HG03571 (cell line): ENCODE results near the gene PIRT.

Experiments
- ATAC-seq: cut with Tn5 transposase; IDR thresholded peaks from one replicate; pipeline ENCODE4 v1.9.1; 2021; ENCODE audit not compliant: unreplicated experiment

The PIRT gene

GRCh38 chr17:10821770-10822169, 16.1 kb downstream of the PIRT start:
- ATAC-seq, result no peak

- no peak for ATAC-seq
Measured at GRCh38 chr17:10821054-10821453, 16.8 kb downstream of the PIRT start.

GRCh38 chr17:10815319-10815718, 22.6 kb downstream of the PIRT start:
- no peak for ATAC-seq

DNA sequence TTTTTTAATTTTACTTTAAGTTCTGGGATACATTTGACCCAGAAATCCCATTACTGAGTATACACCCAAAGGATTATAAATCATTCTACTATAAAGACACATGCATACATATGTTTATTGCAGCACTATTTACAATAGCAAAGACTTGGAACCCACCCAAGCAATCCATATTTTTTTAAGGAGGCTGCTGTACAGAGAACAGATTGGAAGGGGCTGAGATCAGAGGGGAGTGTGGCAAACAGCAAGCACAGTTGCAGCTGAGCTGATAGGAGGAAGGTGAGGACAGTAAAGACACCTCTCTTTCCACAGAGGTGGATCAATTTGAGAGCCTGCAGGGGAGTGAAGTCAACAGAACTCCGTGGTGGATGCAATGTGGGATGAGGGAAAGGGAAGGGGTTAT, 23.8 kb downstream of the PIRT start:
- no peak for ATAC-seq

DNA sequence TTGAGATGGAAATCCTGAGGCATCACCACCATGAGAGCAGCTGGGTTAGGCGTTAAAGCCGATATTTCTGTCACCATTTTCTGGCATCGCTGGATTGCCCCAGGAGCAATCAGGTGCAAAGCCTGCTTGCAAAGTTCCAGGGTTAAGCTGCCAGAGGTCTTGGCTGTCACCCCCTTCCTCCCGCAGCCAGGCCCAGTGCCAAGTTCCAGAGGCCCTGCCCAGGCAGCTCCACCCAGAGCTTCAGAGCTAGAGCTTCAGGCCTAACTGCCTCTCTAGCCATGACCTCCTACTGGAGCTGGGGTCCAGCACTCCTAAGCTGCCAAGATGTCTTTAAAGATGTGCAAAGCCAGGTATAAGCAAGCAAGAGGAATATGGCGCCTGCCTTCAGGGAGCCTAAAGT, 25.2 kb downstream of the PIRT start:
- no peak for ATAC-seq

- no peak for ATAC-seq
Measured at GRCh38 chr17:10809605-10810004, 28.3 kb downstream of the PIRT start.

GRCh38 chr17:10807704-10808128, 30.2 kb downstream of the PIRT start:
- no peak for ATAC-seq

GRCh38 chr17:10806545-10807262, 31.2 kb downstream of the PIRT start:
- ATAC-seq, result no peak

- no peak for ATAC-seq
Measured at GRCh38 chr17:10805911-10806310, 32.0 kb downstream of the PIRT start.

GRCh38 chr17:10804546-10804945, 33.3 kb downstream of the PIRT start:
- ATAC-seq, result no peak

DNA sequence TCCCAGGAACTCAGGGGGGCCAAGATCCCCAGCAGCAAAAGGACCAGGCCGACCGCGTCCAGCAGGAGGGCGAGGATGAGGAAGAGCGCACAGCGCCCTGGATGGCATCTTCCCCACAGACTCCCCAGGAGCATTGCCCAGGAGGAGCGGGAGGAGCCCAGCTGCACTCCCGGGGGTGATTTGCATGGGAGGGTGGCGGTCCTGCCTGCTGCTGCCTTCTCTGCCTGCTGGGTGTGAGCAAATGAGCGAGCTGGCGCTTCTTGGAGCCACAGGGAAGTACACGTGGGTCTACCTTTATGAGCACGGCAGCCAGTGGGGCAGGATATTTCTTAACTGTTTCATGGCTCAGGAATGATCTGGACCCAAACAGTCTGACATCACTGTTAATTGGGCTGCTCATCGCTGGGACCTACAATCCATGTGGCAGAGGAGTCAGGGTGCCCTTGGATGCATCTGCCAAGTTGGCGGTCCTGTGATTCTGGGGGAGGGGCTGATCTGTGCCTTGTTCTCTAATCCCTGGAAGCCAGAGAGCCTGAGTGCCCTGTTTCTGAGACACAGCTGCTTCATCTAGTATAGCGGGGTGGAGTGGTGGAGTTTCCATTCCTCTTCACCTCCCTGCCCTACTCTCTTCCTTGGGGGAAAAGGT, 33.9 kb downstream of the PIRT start, which contains the start of gene TMEM238L:
Gene TMEM238L (minus strand): TSS at position 270 of the 646 bp plus-strand sequence. CDS start 136 bp downstream, at position 134.
- ATAC-seq, result no peak

GRCh38 chr17:10803350-10803749, 34.5 kb downstream of the PIRT start:
- no peak for ATAC-seq

DNA sequence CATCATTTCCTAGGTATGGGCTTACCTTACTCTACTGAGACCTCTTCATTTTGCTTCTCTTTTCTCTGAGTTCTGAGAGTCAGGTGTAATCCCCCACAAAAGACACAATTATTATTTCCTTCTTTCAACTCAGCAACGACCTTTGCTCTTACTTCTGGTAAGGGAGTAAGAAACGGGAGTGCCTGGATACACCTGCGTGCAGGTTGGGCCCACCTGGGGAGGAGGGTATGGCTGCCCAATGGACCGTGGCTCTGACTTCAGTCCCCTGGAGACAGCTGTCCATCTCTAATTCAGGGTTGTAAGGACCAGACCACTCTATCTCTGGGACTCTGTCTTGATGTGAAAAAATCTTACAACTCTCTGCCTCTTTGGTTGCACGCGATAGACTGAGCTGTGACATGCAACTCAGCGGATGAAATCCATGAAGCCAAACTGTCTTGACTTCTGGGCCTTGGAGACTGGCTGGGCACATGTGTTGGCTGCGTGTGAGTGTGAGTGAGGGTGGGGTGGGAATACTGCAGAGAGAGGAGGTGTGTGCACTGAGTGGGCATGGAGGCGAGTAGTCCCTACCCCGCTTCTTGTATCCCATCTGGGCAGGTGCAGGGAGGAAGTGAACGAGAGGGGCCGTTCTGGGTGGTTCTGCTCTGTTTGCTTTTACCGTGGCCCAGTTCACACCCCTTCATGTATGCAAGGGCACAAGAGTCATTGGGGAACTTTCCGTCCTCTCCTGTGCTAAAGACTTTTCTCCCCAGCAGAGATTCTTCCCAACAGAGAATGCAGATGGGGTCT, 35.2 kb downstream of the PIRT start:
- ATAC-seq, result no peak

DNA sequence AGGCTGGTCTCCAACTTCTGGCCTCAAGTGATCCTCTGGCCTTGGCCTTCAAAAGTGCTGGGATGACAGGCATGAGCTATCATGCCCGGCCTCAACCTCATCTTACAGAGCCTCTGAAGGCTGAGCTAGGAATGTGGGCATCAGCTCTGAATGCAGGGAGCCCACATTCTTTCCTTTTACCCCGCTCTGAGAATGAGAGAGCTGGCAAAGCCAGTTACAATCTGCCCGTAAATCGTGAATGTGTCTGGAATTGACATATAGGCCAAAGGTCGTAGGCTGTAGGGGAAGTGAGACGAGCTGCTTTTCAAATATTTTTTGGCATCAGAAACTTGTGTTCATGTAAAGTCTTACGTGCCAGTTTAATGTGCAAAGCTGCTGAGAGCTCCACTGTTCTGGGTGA, 38.5 kb downstream of the PIRT start:
- ATAC-seq, result no peak

GRCh38 chr17:10798910-10799309, 39.0 kb downstream of the PIRT start:
- no peak for ATAC-seq

- no peak for ATAC-seq
Measured at GRCh38 chr17:10798332-10798749, 39.5 kb downstream of the PIRT start.

DNA sequence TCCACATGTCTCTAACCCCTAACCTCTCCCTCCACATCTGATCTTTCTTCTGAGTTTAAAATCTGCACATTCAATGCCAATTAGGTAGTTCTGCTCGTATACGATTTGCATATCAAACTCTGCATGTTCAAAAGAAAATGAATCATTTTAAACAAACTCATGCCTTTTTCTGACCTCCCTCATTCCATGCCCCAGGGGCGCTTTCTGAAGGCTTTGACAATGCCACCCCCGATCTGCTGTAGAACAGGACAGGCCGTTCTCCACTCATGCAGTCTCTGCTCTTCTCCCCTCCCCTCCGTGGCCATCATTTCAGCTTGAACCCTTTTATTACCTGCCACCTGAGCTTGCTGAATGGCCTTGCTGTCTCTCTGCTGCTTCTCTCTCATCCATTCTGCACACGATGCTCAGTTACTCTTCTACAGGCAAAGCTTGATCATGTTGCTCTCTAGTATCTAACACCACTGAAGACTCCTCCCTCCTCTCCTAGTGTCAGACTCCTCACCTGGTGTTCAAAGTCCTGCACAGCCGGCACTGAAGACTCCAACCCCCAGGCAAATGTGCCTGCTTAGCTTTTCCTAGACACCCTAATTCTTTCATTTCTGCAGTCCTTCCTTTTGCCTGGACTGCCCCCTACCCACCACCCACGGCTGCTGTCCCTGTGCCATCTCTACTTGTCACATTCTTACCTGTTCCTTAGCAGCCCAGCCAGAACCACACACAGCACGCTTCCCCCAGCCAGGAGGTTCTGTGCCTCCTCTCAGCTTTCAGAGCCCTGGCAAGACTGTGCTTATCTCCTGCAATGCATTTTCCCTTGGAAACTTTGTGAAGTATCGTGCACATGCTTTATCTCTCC, 40.2 kb downstream of the PIRT start:
- ATAC-seq, result no peak

GRCh38 chr17:10793816-10794215, 44.1 kb downstream of the PIRT start:
- ATAC-seq, result no peak

GRCh38 chr17:10793256-10793655, 44.6 kb downstream of the PIRT start:
- no peak for ATAC-seq

- no peak for ATAC-seq
Measured at GRCh38 chr17:10792151-10792550, 45.7 kb downstream of the PIRT start.
